Middle frontal gyrus (tissue), 1 donor: ENCODE measurements around the gene TMEM271.
"Not testable (repeated sequence)": the region's sequence is repeated elsewhere in the genome, so short reads cannot be mapped to it uniquely, and the experiment has no call there.

Experiments
- DNase-seq: peaks from one replicate; pipeline ENCODE4 v3.0.0-alpha.2; 2015; ENCODE audit warnings: low spot score; ENCODE audit errors: extremely low spot score

Gene TMEM271

GRCh38 chr4:566035-566434 lies 10.1 kb downstream of the TMEM271 start:
- no peak for DNase-seq

GRCh38 chr4:565614-566013 lies 10.5 kb downstream of the TMEM271 start:
- DNase-seq = not testable (repeated sequence)

- DNase-seq = not testable (repeated sequence)
These were observed 13.6 kb downstream of the TMEM271 start for GRCh38 chr4:562458-562857.

GRCh38 chr4:561426-561825 lies 14.7 kb downstream of the TMEM271 start:
- DNase-seq = no peak

- DNase-seq = no peak
These were observed 15.3 kb downstream of the TMEM271 start for GRCh38 chr4:560731-561291.

- DNase-seq = no peak
These were observed 16.0 kb downstream of the TMEM271 start for GRCh38 chr4:560061-560460.

GRCh38 chr4:555566-556275 lies 20.4 kb downstream of the TMEM271 start:
- DNase-seq = no peak

- DNase-seq = not testable (repeated sequence)
These were observed 21.2 kb downstream of the TMEM271 start for GRCh38 chr4:554793-555320.

GRCh38 chr4:552019-552418 lies 24.1 kb downstream of the TMEM271 start:
- DNase-seq = peak; percentile 62

- not testable (repeated sequence) for DNase-seq
These were observed 25.8 kb downstream of the TMEM271 start for GRCh38 chr4:550268-550667.

GRCh38 chr4:548976-549375 lies 27.1 kb downstream of the TMEM271 start:
- no peak for DNase-seq

GRCh38 chr4:545612-546011 lies 30.5 kb downstream of the TMEM271 start:
- DNase-seq = no peak

GRCh38 chr4:544386-545105 lies 31.5 kb downstream of the TMEM271 start:
- DNase-seq = no peak

GRCh38 chr4:541271-541670 lies 34.8 kb downstream of the TMEM271 start:
- no peak for DNase-seq

- DNase-seq = no peak
These were observed 37.5 kb downstream of the TMEM271 start for GRCh38 chr4:538542-539142.

- no peak for DNase-seq
These were observed 38.4 kb downstream of the TMEM271 start for GRCh38 chr4:537436-538264.

- no peak for DNase-seq
These were observed 39.6 kb downstream of the TMEM271 start for GRCh38 chr4:536351-536972.

- DNase-seq = no peak
These were observed 40.2 kb downstream of the TMEM271 start for GRCh38 chr4:535924-536281.

GRCh38 chr4:535181-535923 lies 40.7 kb downstream of the TMEM271 start:
- no peak for DNase-seq

GRCh38 chr4:534576-535151 lies 41.4 kb downstream of the TMEM271 start:
- no peak for DNase-seq
